K562 (cell line): ENCODE results near the gene CRHR1. TPM values are rescaled to one million over a fixed set of nuclear protein-coding genes. Genes with fewer than 3 reads are reported as not detected.

ENCODE experiments used
- CBX3 ChIP-seq, 2 experiments: IDR thresholded peaks; 1 replicate in 1 of 2; 2 replicates in 1 of 2; pipeline ENCODE4 v1.6.1; 2012; ENCODE audit warnings: inconsistent platforms in 2 of 2, low read length in 2 of 2, borderline replicate concordance in 1 of 2, control low read depth in 1 of 2
- CHD7 ChIP-seq: fragments of 200-600 bp; sonication (generic); IDR thresholded peaks from one replicate; pipeline ENCODE4 v1.6.1; 2012; ENCODE audit warnings: mild to moderate bottlenecking, low read depth, low read length, inconsistent platforms
- CTCF ChIP-seq, 3 experiments: IDR thresholded peaks in 2 of 3; conservative IDR thresholded peaks in 1 of 3; 2 replicates each; pipeline ENCODE4 v1.5.1; 2011 to 2012; ENCODE audit warnings: low read length in 3 of 3, mild to moderate bottlenecking in 3 of 3, control low read depth in 2 of 3, improper control_type of control experiment in 1 of 3, inconsistent platforms in 1 of 3, low read depth in 1 of 3, mixed read lengths in 1 of 3, moderate library complexity in 1 of 3; ENCODE audit not compliant: insufficient read depth in 2 of 3
- GATA2 ChIP-seq: sonication (generic); formaldehyde crosslinking; IDR thresholded peaks from 2 replicates; pipeline ENCODE4 v1.4.0; 2020; ENCODE audit warnings: mild to moderate bottlenecking, missing genetic modification reagents
- JUND ChIP-seq, 2 experiments: IDR thresholded peaks; 2 replicates in 1 of 2; 3 replicates in 1 of 2; pipeline ENCODE4 v1.6.1; 2011; ENCODE audit warnings: borderline replicate concordance in 2 of 2, low read depth in 2 of 2, low read length in 2 of 2, improper control_type of control experiment in 1 of 2, missing biosample characterization in 1 of 2, missing genetic modification characterization in 1 of 2, missing genetic modification reagents in 1 of 2
- MAFF ChIP-seq: IDR thresholded peaks from 2 replicates; pipeline ENCODE4 v1.6.1; 2012; ENCODE audit warnings: low read length, improper control_type of control experiment
- NFATC3 ChIP-seq: fragments of 450-650 bp; IDR thresholded peaks from 2 replicates; pipeline ENCODE4 v1.6.1; 2017; ENCODE audit warnings: mild to moderate bottlenecking
- NFE2 ChIP-seq: IDR thresholded peaks from 2 replicates; pipeline ENCODE4 v1.6.1; 2014; ENCODE audit warnings: antibody characterized with exemption, low read depth
- SIX5 ChIP-seq, 2 experiments: IDR thresholded peaks; 2 replicates each; pipeline ENCODE4 v1.6.1; 2011; ENCODE audit warnings: low read length in 2 of 2, borderline replicate concordance in 1 of 2, low read depth in 1 of 2, mild to moderate bottlenecking in 1 of 2, moderate library complexity in 1 of 2; ENCODE audit not compliant: insufficient read depth in 1 of 2
- ZNF280A ChIP-seq: fragments of 450-650 bp; IDR thresholded peaks from 2 replicates; pipeline ENCODE4 v1.6.1; 2018; ENCODE audit warnings: mild to moderate bottlenecking, low read depth; ENCODE audit not compliant: partially characterized antibody
- ZNF41 ChIP-seq: fragments of 250-450 bp; sonication (Bioruptor Pico); conservative IDR thresholded peaks from 2 replicates; pipeline ENCODE4 v1.4.0; 2020; ENCODE audit warnings: mild to moderate bottlenecking
- polyA plus RNA-seq, 8 experiments: library from polyadenylated mRNA; depleted of rRNA in 4 of 8; stranded (reverse) in 5 of 8; unstranded in 3 of 8; fragments of >200 nt; fragmentation: Nextera tagmentation in 2 of 8; fragmentation: Illumina TruSeq in 1 of 8; extraction: Ambion mirVana in 2 of 8; extraction: Trizol in 1 of 8; gene quantifications; 2 replicates each; pipeline versions ENCODE4 v1.2.1 to v1.2.3, GENCODE V29; 2011 to 2014; ENCODE audit warnings: inconsistent platforms in 1 of 8, missing spikeins in 1 of 8
- total RNA-seq, 7 experiments: library from RNA; depleted of rRNA in 6 of 7; stranded (reverse); fragments of >200 nt in 6 of 7; fragmentation: Illumina TruSeq in 2 of 7; extraction: Trizol in 2 of 7; gene quantifications; 2 replicates each; pipeline versions ENCODE4 v1.2.1 to v1.2.3, GENCODE V29; 2011 to 2021; ENCODE audit warnings: low replicate concordance in 1 of 7

CRHR1 gene
- total and polyA plus RNA-seq, 9 of the 15 experiments (the other 6 are each of a cell fraction or from before 2014, with no cell fraction given): 0.05 TPM; not detected in 8

GRCh38 chr17:45812102-45812501 is 28.0 kb downstream of the CRHR1 start (continued):
- TF ChIP-seq CHD7 (no peak), MAFF (no peak), CTCF (IDR thresholded peaks at IDR 0.05 in 2 of 3, conservative IDR thresholded peaks at IDR 0.05 in 1 of 3; ENCODE audit: insufficient read depth in 2 of 3, low read depth in 1 of 3, low read length in 3 of 3) (peak; percentile 6 to 46 (median 35); a peak in 3 of 6 replicates), JUND (IDR thresholded peaks at IDR 0.05; ENCODE audit: borderline replicate concordance, low read depth, low read length) (no peak), JUND (tag; IDR thresholded peaks at IDR 0.05; ENCODE audit: borderline replicate concordance, low read depth, low read length) (no peak), NFATC3 (no peak), ZNF280A (peak; percentile 18), NFE2 (peak; percentile 39; the same call in 1 of the 2 replicates), GATA2 (CRISPR knock-in tag) (no peak), ZNF41 (CRISPR knock-in tag) (no peak), SIX5 (IDR thresholded peaks at IDR 0.05; ENCODE audit: borderline replicate concordance in 1 of 2, insufficient read depth in 1 of 2, low read depth in 1 of 2, low read length in 2 of 2) (no peak), CBX3 (IDR thresholded peaks at IDR 0.05; ENCODE audit: borderline replicate concordance in 1 of 2, low read length in 2 of 2) (peak in 1 of 2 experiments; percentile 87; a peak in 1 of 3 replicates)
